ENCODE measurements around the gene ZNF219. TPM values are rescaled to one million over a fixed set of nuclear protein-coding genes. Genes with fewer than 3 reads are reported as not detected.

ZNF219 gene
- total and polyA plus RNA-seq, 5 donors from 2014 or later, result 1.1 to 5.0 (median 1.4) TPM

DNA sequence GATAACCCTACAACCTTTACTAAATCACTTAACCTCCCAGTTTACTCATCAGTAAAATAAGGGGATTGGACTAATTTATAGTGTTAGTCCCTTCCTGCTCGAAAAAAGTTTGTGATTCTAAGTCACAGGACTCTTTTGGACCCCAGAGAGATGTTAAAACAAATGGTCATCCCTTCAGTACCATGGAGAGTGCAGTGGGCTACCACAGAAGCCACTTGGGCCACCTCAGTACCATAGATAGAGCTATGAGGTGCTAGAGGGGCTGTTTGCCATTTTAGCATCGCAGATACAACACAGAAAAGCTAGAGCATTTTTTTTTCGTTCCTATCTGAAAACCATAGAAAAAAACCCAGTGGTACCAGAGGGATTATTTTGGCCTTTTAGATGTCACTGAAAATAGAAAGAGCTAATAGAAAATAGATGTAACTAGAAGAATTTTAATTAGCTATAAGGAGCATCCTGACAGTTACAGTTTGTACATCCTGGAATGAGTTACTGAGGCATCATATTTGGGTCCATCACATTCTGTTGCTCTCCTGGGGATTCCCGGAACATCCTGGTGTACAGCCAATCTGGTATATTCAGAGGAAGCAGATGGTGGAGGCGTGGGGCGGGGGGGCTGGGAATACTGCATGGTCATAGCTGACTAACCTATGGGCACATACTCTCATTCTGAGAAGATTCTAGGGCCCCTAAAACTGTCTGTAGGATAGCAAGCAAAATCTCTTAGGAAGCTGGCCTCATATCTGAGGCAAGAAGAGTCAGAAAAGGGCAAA lies 2.8 kb downstream of the ZNF219 start:
- Mint-ChIP-seq H3K4me1 (peaks cover 10 to 30% (median 17%) of the 10 kb centered on the region in 4 donors), H3K27me3 (peaks cover 20% of the 10 kb centered on the region), H3K36me3 (peaks cover 3% of the 10 kb centered on the region), H3K4me3 (peak overlapping the region; percentile 65 to 86 (median 74)), H3K27ac (peak overlapping the region in 2 of 3 donors; percentile 56 to 70), H3K9me3 (peaks cover 0 to 2% (median 0%) of the 10 kb centered on the region in 7 donors)
- no peaks in the 10 kb centered on the region for H3K27me3 ChIP-seq (ENCODE audit: control insufficient read depth, insufficient read depth, low read length)
- ATAC-seq (ENCODE audit: low read depth in 2 of 2), result no peak
- H3K9me3 ChIP-seq (ENCODE audit: control insufficient read depth in 2 of 2, low read length in 2 of 2), result no peaks in the 10 kb centered on the region
- H3K36me3 ChIP-seq (ENCODE audit: control insufficient read depth, insufficient read depth, low read length), result no peaks in the 10 kb centered on the region
- no peak overlapping the region for H3K27ac ChIP-seq (ENCODE audit: insufficient read depth, low read length, poor library complexity, severe bottlenecking)
- H3K4me3 ChIP-seq (ENCODE audit: low read depth, low read length), result no peak overlapping the region
- DNase-seq, result no peak
- peaks cover 20% of the 10 kb centered on the region for H3K4me1 ChIP-seq (ENCODE audit: control insufficient read depth, insufficient read depth, low read length, poor library complexity, severe bottlenecking)

DNA sequence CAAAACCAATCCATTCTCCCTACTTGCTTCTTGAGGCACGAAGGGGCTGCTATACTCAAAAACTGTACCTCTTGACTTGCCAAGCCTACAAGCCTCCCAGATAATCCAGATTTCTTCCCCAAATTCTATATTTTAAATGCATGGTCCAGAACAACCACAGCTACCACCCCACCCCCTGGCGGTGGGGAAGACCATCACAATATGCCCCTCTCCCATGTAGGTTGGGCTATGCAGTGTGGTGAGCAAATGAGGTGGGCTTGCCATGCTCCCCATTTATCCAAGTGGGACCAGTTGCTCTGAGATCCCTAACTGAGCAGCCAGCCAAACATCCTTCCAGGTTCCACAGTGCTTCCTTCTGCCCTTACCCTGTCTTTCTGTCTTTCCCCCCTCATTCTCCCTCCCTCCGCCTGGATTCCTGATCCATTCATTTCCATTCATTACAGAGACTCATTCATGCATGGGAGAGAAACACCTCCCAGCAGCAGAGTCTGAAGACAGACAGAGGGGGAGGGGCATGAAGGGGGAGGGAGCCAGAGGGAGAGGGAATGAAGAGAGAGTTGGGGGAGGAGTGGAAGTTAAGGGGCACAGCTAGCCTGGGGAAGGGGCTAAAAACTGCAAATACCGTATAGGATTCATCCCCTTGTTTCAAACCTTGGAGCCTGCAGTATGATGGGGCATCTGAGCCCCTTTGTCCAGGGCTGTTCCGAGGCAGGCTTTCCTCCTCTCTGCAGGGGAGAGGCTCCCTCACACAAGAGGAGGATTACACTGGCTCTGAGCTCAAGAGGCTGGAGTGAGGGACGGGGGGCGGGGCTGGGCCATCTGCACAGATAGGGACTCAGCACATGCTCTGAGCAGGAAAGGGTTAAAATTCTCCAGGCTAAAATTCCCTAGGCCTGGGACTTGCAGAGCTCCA lies 4.4 kb downstream of the ZNF219 start:
- peak overlapping the region in 1 of 4 donors; percentile 69 for H3K4me3 Mint-ChIP-seq
- H3K4me3 ChIP-seq (ENCODE audit: low read depth, low read length), result no peak overlapping the region
- no peak for DNase-seq
- ATAC-seq (ENCODE audit: low read depth in 2 of 2), result no peak
- H3K9me3 Mint-ChIP-seq, result peaks cover 0 to 2% (median 0%) of the 10 kb centered on the region in 7 donors
- no peak overlapping the region for H3K27ac Mint-ChIP-seq
- H3K36me3 ChIP-seq (ENCODE audit: control insufficient read depth, insufficient read depth, low read length), result no peaks in the 10 kb centered on the region
- H3K36me3 Mint-ChIP-seq, result peaks cover 3% of the 10 kb centered on the region
- no peak overlapping the region for H3K27ac ChIP-seq (ENCODE audit: insufficient read depth, low read length, poor library complexity, severe bottlenecking)
- peaks cover 4 to 29% (median 14%) of the 10 kb centered on the region in 4 donors for H3K4me1 Mint-ChIP-seq
- peaks cover 7% of the 10 kb centered on the region for H3K27me3 Mint-ChIP-seq
- H3K9me3 ChIP-seq (ENCODE audit: control insufficient read depth in 2 of 2, low read length in 2 of 2), result no peaks in the 10 kb centered on the region
- H3K4me1 ChIP-seq (ENCODE audit: control insufficient read depth, insufficient read depth, low read length, poor library complexity, severe bottlenecking), result peaks cover 19% of the 10 kb centered on the region
- H3K27me3 ChIP-seq (ENCODE audit: control insufficient read depth, insufficient read depth, low read length), result no peaks in the 10 kb centered on the region

DNA sequence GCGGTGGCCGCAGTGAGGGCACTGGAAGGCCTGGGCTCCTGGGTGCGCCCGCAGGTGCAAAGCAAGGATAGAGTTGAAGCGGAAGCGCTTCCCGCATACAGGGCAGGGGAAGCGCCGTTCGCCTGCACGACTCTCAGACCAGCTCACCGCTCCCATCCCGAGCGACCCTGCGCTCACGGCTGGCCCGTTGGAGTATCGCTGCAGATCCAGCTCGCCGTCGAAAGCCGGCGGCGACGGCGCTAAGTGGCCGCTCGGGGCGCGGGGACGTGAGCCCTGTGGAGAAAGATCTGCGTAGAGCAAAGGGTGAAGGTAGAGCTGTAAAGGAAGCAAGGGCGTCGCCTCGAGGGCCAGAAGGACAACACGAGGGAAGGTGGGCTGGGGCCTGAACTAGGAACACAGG lies 5.4 kb downstream of the ZNF219 start:
- H3K4me3 ChIP-seq (ENCODE audit: low read depth, low read length), result no peak overlapping the region
- H3K27ac Mint-ChIP-seq, result peak overlapping the region in 2 of 3 donors; percentile 51 to 67
- no peaks in the 10 kb centered on the region for H3K9me3 ChIP-seq (ENCODE audit: control insufficient read depth in 2 of 2, low read length in 2 of 2)
- H3K27me3 ChIP-seq (ENCODE audit: control insufficient read depth, insufficient read depth, low read length), result no peaks in the 10 kb centered on the region
- no peaks in the 10 kb centered on the region for H3K9me3 Mint-ChIP-seq
- H3K36me3 ChIP-seq (ENCODE audit: control insufficient read depth, insufficient read depth, low read length), result no peaks in the 10 kb centered on the region
- peaks cover 3% of the 10 kb centered on the region for H3K36me3 Mint-ChIP-seq
- peaks cover 6% of the 10 kb centered on the region for H3K27me3 Mint-ChIP-seq
- no peak overlapping the region for H3K27ac ChIP-seq (ENCODE audit: insufficient read depth, low read length, poor library complexity, severe bottlenecking)
- DNase-seq (no peak), ATAC-seq (ENCODE audit: low read depth in 2 of 2) (no peak)
- H3K4me1 Mint-ChIP-seq, result peaks cover 0 to 32% (median 14%) of the 10 kb centered on the region in 4 donors
- H3K4me1 ChIP-seq (ENCODE audit: control insufficient read depth, insufficient read depth, low read length, poor library complexity, severe bottlenecking), result peaks cover 16% of the 10 kb centered on the region
- H3K4me3 Mint-ChIP-seq, result peak overlapping the region in 1 of 4 donors; percentile 12

DNA sequence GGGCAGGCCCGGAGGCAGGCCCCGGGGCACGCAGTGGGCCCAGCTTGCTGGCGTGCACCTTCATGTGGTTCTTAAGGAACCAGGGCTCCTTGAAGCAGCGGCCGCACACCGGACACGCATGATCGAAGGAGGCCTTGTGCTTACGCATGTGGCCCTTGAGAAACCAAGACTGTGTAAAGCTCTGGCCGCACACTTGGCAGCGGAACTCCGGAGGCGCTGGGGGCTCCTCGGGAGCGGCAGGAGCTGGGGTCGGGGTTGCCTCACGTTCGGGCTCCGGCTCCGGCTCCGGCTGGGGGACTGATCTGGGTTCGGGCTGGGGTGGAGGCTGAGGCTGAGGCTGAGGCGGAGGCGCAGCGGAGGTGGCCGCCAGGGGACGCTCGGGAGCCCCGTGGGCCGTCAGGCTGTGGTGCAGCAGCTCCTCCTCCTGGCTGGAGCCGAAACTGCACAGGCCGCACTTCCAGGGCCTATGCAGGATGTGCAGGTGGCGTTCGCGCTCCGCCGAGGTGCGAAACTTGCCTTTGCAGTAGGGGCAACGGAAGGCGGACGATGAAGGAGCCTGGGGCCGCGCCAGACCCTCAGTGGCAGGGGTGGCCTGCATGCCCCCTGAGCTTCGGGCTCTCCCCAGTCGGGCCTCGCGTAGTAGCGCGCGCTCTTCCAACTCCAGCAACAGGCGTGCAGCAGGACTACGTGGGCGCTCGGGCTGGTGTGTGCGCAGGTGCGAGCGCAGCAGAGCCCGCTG lies 6.0 kb downstream of the ZNF219 start:
- no peaks in the 10 kb centered on the region for H3K27me3 ChIP-seq (ENCODE audit: control insufficient read depth, insufficient read depth, low read length)
- Mint-ChIP-seq H3K36me3 (peaks cover 3% of the 10 kb centered on the region), H3K27me3 (peaks cover 6% of the 10 kb centered on the region), H3K27ac (peak overlapping the region in 2 of 3 donors; percentile 67 to 88), H3K4me3 (peak overlapping the region in 1 of 4 donors; percentile 7), H3K4me1 (peaks cover 0 to 37% (median 19%) of the 10 kb centered on the region in 4 donors), H3K9me3 (no peaks in the 10 kb centered on the region)
- no peaks in the 10 kb centered on the region for H3K9me3 ChIP-seq (ENCODE audit: control insufficient read depth in 2 of 2, low read length in 2 of 2)
- DNase-seq (peak; percentile 80 to 91 (median 88)), ATAC-seq (ENCODE audit: low read depth in 2 of 2) (peak; percentile 88)
- no peak overlapping the region for H3K4me3 ChIP-seq (ENCODE audit: low read depth, low read length)
- peaks cover 18% of the 10 kb centered on the region for H3K4me1 ChIP-seq (ENCODE audit: control insufficient read depth, insufficient read depth, low read length, poor library complexity, severe bottlenecking)
- H3K27ac ChIP-seq (ENCODE audit: insufficient read depth, low read length, poor library complexity, severe bottlenecking), result no peak overlapping the region
- no peaks in the 10 kb centered on the region for H3K36me3 ChIP-seq (ENCODE audit: control insufficient read depth, insufficient read depth, low read length)

DNA sequence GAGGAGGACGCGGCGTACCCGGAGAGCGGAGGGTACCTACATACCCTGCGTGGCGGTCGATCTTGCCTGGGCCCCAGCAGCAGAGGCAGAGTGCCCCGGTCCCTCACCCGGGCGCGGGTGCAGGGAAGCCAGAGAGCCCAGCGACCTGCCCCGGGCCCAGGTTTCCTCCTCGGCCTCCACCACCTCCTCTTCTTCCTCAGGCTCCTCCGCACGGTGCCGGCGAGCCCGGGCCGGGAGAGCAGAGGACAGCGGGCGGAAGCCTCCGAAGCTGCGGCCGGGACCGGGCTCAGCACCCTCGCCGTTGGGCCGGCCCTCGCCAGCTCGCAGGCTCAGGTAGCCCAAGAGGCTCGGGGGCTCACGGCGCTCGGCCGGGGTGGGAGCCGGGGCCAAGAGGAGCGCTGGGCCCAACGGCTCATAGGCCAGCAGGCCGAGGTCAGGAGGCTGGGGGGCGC lies 6.6 kb downstream of the ZNF219 start:
- Mint-ChIP-seq H3K27me3 (peaks cover 6% of the 10 kb centered on the region), H3K9me3 (no peaks in the 10 kb centered on the region), H3K4me3 (no peak overlapping the region), H3K4me1 (peaks cover 0 to 34% (median 22%) of the 10 kb centered on the region in 4 donors), H3K36me3 (peaks cover 3% of the 10 kb centered on the region), H3K27ac (peak overlapping the region in 1 of 3 donors; percentile 59)
- no peak for DNase-seq
- Histone ChIP-seq H3K4me1 (ENCODE audit: control insufficient read depth, insufficient read depth, low read length, poor library complexity, severe bottlenecking) (peaks cover 19% of the 10 kb centered on the region), H3K4me3 (ENCODE audit: low read depth, low read length) (no peak overlapping the region), H3K27me3 (ENCODE audit: control insufficient read depth, insufficient read depth, low read length) (no peaks in the 10 kb centered on the region), H3K27ac (ENCODE audit: insufficient read depth, low read length, poor library complexity, severe bottlenecking) (no peak overlapping the region), H3K9me3 (ENCODE audit: control insufficient read depth in 2 of 2, low read length in 2 of 2) (no peaks in the 10 kb centered on the region), H3K36me3 (ENCODE audit: control insufficient read depth, insufficient read depth, low read length) (no peaks in the 10 kb centered on the region)
- no peak for ATAC-seq (ENCODE audit: low read depth in 2 of 2)

DNA sequence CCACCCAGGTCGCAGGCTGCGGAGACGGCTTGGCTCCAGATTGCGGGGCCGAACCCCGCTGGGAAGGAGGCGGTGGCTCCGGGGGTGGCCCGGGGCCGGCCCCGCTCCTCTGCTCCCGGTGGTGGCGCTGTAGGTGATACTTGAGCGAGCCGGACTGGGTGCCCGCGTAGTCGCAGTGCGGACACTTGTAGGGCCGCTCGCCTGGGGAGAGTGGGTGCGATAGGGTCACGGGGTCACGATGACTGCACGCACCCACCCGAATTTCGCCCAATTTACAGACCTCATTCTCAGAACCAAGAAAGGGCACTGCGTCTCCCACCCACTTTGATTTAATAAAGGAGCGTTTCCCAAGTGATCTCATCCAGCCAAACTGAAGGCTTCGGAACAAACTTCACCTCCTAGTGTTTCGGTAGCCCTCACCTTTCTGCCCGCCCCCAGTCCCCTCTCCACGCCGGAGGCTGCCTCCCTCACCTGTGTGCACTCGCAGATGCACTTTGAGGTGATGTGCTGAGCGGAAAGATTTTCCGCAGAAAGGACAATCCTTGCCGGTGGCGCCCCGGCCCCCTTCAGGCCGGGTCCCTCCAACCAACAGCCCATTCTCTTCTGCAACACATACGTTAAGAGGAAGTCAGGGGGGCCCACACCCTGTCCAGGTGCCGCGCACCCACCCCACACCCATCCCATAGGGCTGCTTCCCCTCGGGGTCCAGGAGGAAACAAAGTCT lies 7.4 kb downstream of the ZNF219 start:
- DNase-seq, result no peak
- H3K9me3 Mint-ChIP-seq, result no peaks in the 10 kb centered on the region
- H3K36me3 ChIP-seq (ENCODE audit: control insufficient read depth, insufficient read depth, low read length), result no peaks in the 10 kb centered on the region
- H3K27ac ChIP-seq (ENCODE audit: insufficient read depth, low read length, poor library complexity, severe bottlenecking), result no peak overlapping the region
- peaks cover 3% of the 10 kb centered on the region for H3K36me3 Mint-ChIP-seq
- peaks cover 6% of the 10 kb centered on the region for H3K27me3 Mint-ChIP-seq
- no peaks in the 10 kb centered on the region for H3K9me3 ChIP-seq (ENCODE audit: control insufficient read depth in 2 of 2, low read length in 2 of 2)
- no peak overlapping the region for H3K4me3 Mint-ChIP-seq
- H3K27me3 ChIP-seq (ENCODE audit: control insufficient read depth, insufficient read depth, low read length), result no peaks in the 10 kb centered on the region
- peaks cover 22% of the 10 kb centered on the region for H3K4me1 ChIP-seq (ENCODE audit: control insufficient read depth, insufficient read depth, low read length, poor library complexity, severe bottlenecking)
- H3K27ac Mint-ChIP-seq, result peak overlapping the region in 1 of 3 donors; percentile 59
- peaks cover 6 to 33% (median 24%) of the 10 kb centered on the region in 4 donors for H3K4me1 Mint-ChIP-seq
- ATAC-seq (ENCODE audit: low read depth in 2 of 2), result no peak
- H3K4me3 ChIP-seq (ENCODE audit: low read depth, low read length), result no peak overlapping the region
